NCI-H446 (cell line): ENCODE measurements around the gene WDR7.

ENCODE experiments used
- DNase-seq, 2 experiments: peaks; one replicate each; lab custom pipeline; 2025; lab: John Stamatoyannopoulos, UW

Gene WDR7

GRCh38 chr18:56937874-56938430 lies 286.8 kb downstream of the WDR7 start:
- DNase-seq = no peak

GRCh38 chr18:56945171-56946083 lies 294.3 kb downstream of the WDR7 start:
- DNase-seq = no peak

- DNase-seq = no peak
Measured at GRCh38 chr18:56947236-56947635, 296.1 kb downstream of the WDR7 start.

- no peak for DNase-seq
Measured at GRCh38 chr18:56952026-56952425, 300.9 kb downstream of the WDR7 start.

GRCh38 chr18:56953428-56954198 lies 302.5 kb downstream of the WDR7 start:
- DNase-seq = no peak

GRCh38 chr18:56955490-56955889 lies 304.3 kb downstream of the WDR7 start:
- DNase-seq = no peak

GRCh38 chr18:56959120-56959519 lies 308.0 kb downstream of the WDR7 start:
- no peak for DNase-seq

GRCh38 chr18:56962322-56962721 lies 311.2 kb downstream of the WDR7 start:
- DNase-seq = no peak

GRCh38 chr18:56967035-56967434 lies 315.9 kb downstream of the WDR7 start:
- no peak for DNase-seq

- no peak for DNase-seq
Measured at GRCh38 chr18:56973487-56973886, 322.3 kb downstream of the WDR7 start.

GRCh38 chr18:56974141-56974540 lies 323.0 kb downstream of the WDR7 start:
- DNase-seq = no peak

- DNase-seq = no peak
Measured at GRCh38 chr18:56975276-56975675, 324.1 kb downstream of the WDR7 start.

GRCh38 chr18:56977309-56977708 lies 326.1 kb downstream of the WDR7 start:
- DNase-seq = no peak

- no peak for DNase-seq
Measured at GRCh38 chr18:56977771-56978170, 326.6 kb downstream of the WDR7 start.

GRCh38 chr18:56980151-56980550 lies 329.0 kb downstream of the WDR7 start:
- no peak for DNase-seq

- DNase-seq = no peak
Measured at GRCh38 chr18:56982766-56983165, 331.6 kb downstream of the WDR7 start.

- DNase-seq = no peak
Measured at GRCh38 chr18:56983275-56983992, 332.3 kb downstream of the WDR7 start.

- no peak for DNase-seq
Measured at GRCh38 chr18:56984731-56985130, 333.6 kb downstream of the WDR7 start.

- DNase-seq = no peak
Measured at GRCh38 chr18:56986829-56987228, 335.7 kb downstream of the WDR7 start.

- no peak for DNase-seq
Measured at GRCh38 chr18:56987236-56987635, 336.1 kb downstream of the WDR7 start.

- no peak for DNase-seq
Measured at GRCh38 chr18:56988022-56988421, 336.9 kb downstream of the WDR7 start.

- no peak for DNase-seq
Measured at GRCh38 chr18:56990678-56991077, 339.5 kb downstream of the WDR7 start.
